A673 (cell line): ENCODE measurements around the gene C7orf33. TPM values are rescaled to one million over a fixed set of nuclear protein-coding genes. Genes with fewer than 3 reads are reported as not detected.

Experiments
- BruUV-seq: library from RNA; stranded (reverse); fragments of 400-500 nt; replicated peaks from 2 replicates; lab custom pipeline; 2021; lab: Mats Ljungman, UMichigan
- CTCF ChIA-PET: fragments of 300-600 bp; sonication (Branson Sonifier 250); formaldehyde crosslinking; loops from one replicate; lab custom pipeline; 2022; ENCODE audit warnings: antibody characterized with exemption; lab: Charles Lee
- POLR2A ChIA-PET: fragments of 300-600 bp; sonication (Branson Sonifier 250); formaldehyde crosslinking; loops from one replicate; lab custom pipeline; 2022; ENCODE audit warnings: antibody characterized with exemption; ENCODE audit not compliant: low non-redundant PET; lab: Charles Lee
- DNase-seq: peaks from one replicate; pipeline ENCODE4 v3.0.0-alpha.2; 2015; ENCODE audit warnings: low spot score
- H3K27ac ChIP-seq: fragments of 200-600 bp; sonication (generic); 2 replicates; pipeline ENCODE4 v1.5.1; 2016; ENCODE audit warnings: mixed run types, low read depth, mild to moderate bottlenecking, mixed read lengths, antibody characterized with exemption, low read length; ENCODE audit not compliant: poor library complexity, severe bottlenecking
- H3K27me3 ChIP-seq: fragments of 200-600 bp; sonication (generic); replicated peaks from 2 replicates; pipeline ENCODE4 v1.6.1; 2017; ENCODE audit warnings: mixed run types, low read depth, mild to moderate bottlenecking, mixed read lengths, antibody characterized with exemption, low read length; ENCODE audit not compliant: insufficient read depth, poor library complexity
- H3K36me3 ChIP-seq: fragments of 200-600 bp; sonication (generic); 2 replicates; pipeline ENCODE4 v1.6.1; 2016; ENCODE audit warnings: mixed run types, mild to moderate bottlenecking, mixed read lengths, antibody characterized with exemption, low read length; ENCODE audit not compliant: insufficient read depth, poor library complexity, severe bottlenecking
- H3K4me1 ChIP-seq: fragments of 200-600 bp; sonication (generic); 2 replicates; pipeline ENCODE4 v1.6.1; 2017; ENCODE audit warnings: mixed run types, mild to moderate bottlenecking, mixed read lengths, antibody characterized with exemption, low read length; ENCODE audit not compliant: insufficient read depth, poor library complexity, severe bottlenecking
- H3K4me3 ChIP-seq: fragments of 200-600 bp; sonication (generic); 2 replicates; pipeline ENCODE4 v1.5.1; 2016; ENCODE audit warnings: low read depth, mixed run types, mild to moderate bottlenecking, mixed read lengths, low read length; ENCODE audit not compliant: poor library complexity, severe bottlenecking
- H3K9me3 ChIP-seq: fragments of 200-600 bp; sonication (generic); 2 replicates; pipeline ENCODE4 v1.6.1; 2016; ENCODE audit warnings: mixed run types, low read depth, mild to moderate bottlenecking, mixed read lengths, antibody characterized with exemption, low read length; ENCODE audit not compliant: poor library complexity, severe bottlenecking
- CTCF ChIP-seq: fragments of 300-800, 200-600 bp; sonication (generic); conservative IDR thresholded peaks from 2 replicates; pipeline ENCODE4 v1.5.1; 2017; ENCODE audit warnings: low read depth, mild to moderate bottlenecking, antibody characterized with exemption, low read length, moderate library complexity, mixed read lengths
- EZH2 ChIP-seq: fragments of 200-600 bp; sonication (generic); IDR thresholded peaks from 2 replicates; pipeline ENCODE4 v1.6.1; 2017; ENCODE audit warnings: borderline replicate concordance, low read depth, mild to moderate bottlenecking, mixed read lengths, antibody characterized with exemption, low read length; ENCODE audit not compliant: poor library complexity, severe bottlenecking
- intact Hi-C: fragments of 100-400 bp; cut with micrococcal nuclease; formaldehyde crosslinking; loops from one replicate; pipeline ENCODE4 v1.10.0; 2022; ENCODE audit not compliant: unreplicated experiment
- total RNA-seq: library from RNA; stranded (reverse); gene quantifications from 2 replicates; pipeline ENCODE4 v1.2.3, GENCODE V29; 2021

C7orf33 gene
- total RNA-seq, 1 experiment from 2014 or later: not detected

GRCh38 chr7:148575640-148576411 lies 14.7 kb upstream of the C7orf33 start:
- intact Hi-C loops: loop anchor here (1.0 to 10.0 kb wide), 4 partner anchors 199 to 386 kb away; no protein-coding TSS in a partner anchor
- no TSS peak for BruUV-seq
- ChIA-PET CTCF (no interaction called here), POLR2A (no interaction called here)
- TF ChIP-seq CTCF (peak; percentile 94), EZH2 (no peak)
- Histone ChIP-seq H3K36me3 (no peaks in the 10 kb centered on the region), H3K4me1 (no peaks in the 10 kb centered on the region), H3K27ac (no peak overlapping the region), H3K27me3 (no peaks in the 10 kb centered on the region), H3K4me3 (no peak overlapping the region), H3K9me3 (no peaks in the 10 kb centered on the region)
- peak; percentile 83 for DNase-seq

- ChIA-PET CTCF (no interaction called here), POLR2A (no interaction called here)
- TF ChIP-seq EZH2 (no peak), CTCF (no peak)
- H3K36me3 ChIP-seq: no peaks in the 10 kb centered on the region
- H3K27me3 ChIP-seq: no peaks in the 10 kb centered on the region
- H3K27ac ChIP-seq: no peak overlapping the region
- H3K4me3 ChIP-seq: no peak overlapping the region
- H3K4me1 ChIP-seq: no peaks in the 10 kb centered on the region
- DNase-seq: no peak
- intact Hi-C loops: loop anchor here (5.0 to 10.0 kb wide), 2 partner anchors 195 to 213 kb away; no protein-coding TSS in a partner anchor
- no TSS peak for BruUV-seq
- no peaks in the 10 kb centered on the region for H3K9me3 ChIP-seq
Measured at GRCh38 chr7:148579366-148579765, 11.2 kb upstream of the C7orf33 start.

GRCh38 chr7:148580446-148580845 lies 10.1 kb upstream of the C7orf33 start:
- ChIA-PET CTCF (no interaction called here), POLR2A (no interaction called here)
- Histone ChIP-seq H3K4me3 (no peak overlapping the region), H3K4me1 (no peaks in the 10 kb centered on the region), H3K27me3 (no peaks in the 10 kb centered on the region), H3K27ac (no peak overlapping the region), H3K9me3 (no peaks in the 10 kb centered on the region), H3K36me3 (no peaks in the 10 kb centered on the region)
- TF ChIP-seq EZH2: no peak
- TF ChIP-seq CTCF: no peak
- no peak for DNase-seq
- intact Hi-C loops: no loop called here
- BruUV-seq: no TSS peak
